DND-41 (cell line): ENCODE data around the gene NCR2.

ENCODE experiments used
- ATAC-seq: fragments of 200-7000 bp; cut with Tn5 transposase; 3 replicates; pipeline ENCODE4 v1.9.1; 2021; ENCODE audit warnings: low read depth; ENCODE audit not compliant: insufficient read depth
- DNase-seq: peaks from one replicate; pipeline ENCODE4 v3.0.0-alpha.2; 2020
- H2AFZ ChIP-seq: 2 replicates; pipeline ENCODE4 v1.6.0; 2012; ENCODE audit warnings: low read depth, low read length
- H3K27ac ChIP-seq: 2 replicates; pipeline ENCODE4 v1.5.1; 2012; ENCODE audit warnings: low read length, inconsistent platforms
- H3K27me3 ChIP-seq: fragments of 200-600 bp; sonication (generic); 2 replicates; pipeline ENCODE4 v1.6.0; 2012; ENCODE audit warnings: low read length, mild to moderate bottlenecking, inconsistent platforms; ENCODE audit not compliant: insufficient read depth, poor library complexity
- H3K36me3 ChIP-seq: 2 replicates; pipeline ENCODE4 v1.5.1; 2012; ENCODE audit warnings: low read length, inconsistent platforms; ENCODE audit not compliant: insufficient read depth
- H3K4me1 ChIP-seq: 2 replicates; pipeline ENCODE4 v1.5.1; 2012; ENCODE audit warnings: mild to moderate bottlenecking, low read length; ENCODE audit not compliant: insufficient read depth
- H3K4me2 ChIP-seq: 2 replicates; pipeline ENCODE4 v1.6.0; 2012; ENCODE audit warnings: mild to moderate bottlenecking, moderate library complexity, low read length, inconsistent platforms; ENCODE audit not compliant: insufficient read depth
- H3K4me3 ChIP-seq, 2 experiments: fragments of 200-600 bp in 1 of 2; shearing (Covaris generic) in 1 of 2; 2 replicates each; pipeline ENCODE4 v1.5.1; 2012 to 2016; ENCODE audit warnings: inconsistent platforms in 2 of 2, low read length in 2 of 2, mild to moderate bottlenecking in 2 of 2, low read depth in 1 of 2, moderate library complexity in 1 of 2
- H3K79me2 ChIP-seq: 2 replicates; pipeline ENCODE4 v1.6.0; 2012; ENCODE audit warnings: low read length, inconsistent platforms; ENCODE audit not compliant: insufficient read depth
- H3K9ac ChIP-seq: 2 replicates; pipeline ENCODE4 v1.6.0; 2012; ENCODE audit warnings: low read depth, mild to moderate bottlenecking, inconsistent platforms, low read length, moderate library complexity
- H3K9me3 ChIP-seq: 2 replicates; pipeline ENCODE4 v1.5.1; 2012; ENCODE audit warnings: low read length, moderate library complexity, mild to moderate bottlenecking, inconsistent platforms; ENCODE audit not compliant: insufficient read depth, severe bottlenecking
- H4K20me1 ChIP-seq: 2 replicates; pipeline ENCODE4 v1.6.0; 2012; ENCODE audit warnings: low read length; ENCODE audit not compliant: insufficient read depth
- CTCF ChIP-seq: IDR thresholded peaks from 2 replicates; pipeline ENCODE4 v1.5.1; 2012; ENCODE audit warnings: borderline replicate concordance, low read length, moderate library complexity, mild to moderate bottlenecking; ENCODE audit not compliant: poor library complexity, severe bottlenecking; ENCODE audit errors: extremely low read depth
- EZH2 ChIP-seq: IDR thresholded peaks from 3 replicates; pipeline ENCODE4 v1.6.1; 2012; ENCODE audit warnings: borderline replicate concordance, low read depth, mild to moderate bottlenecking, moderate library complexity, low read length, inconsistent platforms; ENCODE audit not compliant: severe bottlenecking

NCR2 gene

GRCh38 chr6:41325446-41326066, 9.9 kb upstream of the NCR2 start:
- no peaks in the 10 kb centered on the region for H3K4me1 ChIP-seq
- no peaks in the 10 kb centered on the region for H3K36me3 ChIP-seq
- H3K27me3 ChIP-seq: no peaks in the 10 kb centered on the region
- DNase-seq (no peak), ATAC-seq (no peak)
- H4K20me1 ChIP-seq: no peaks in the 10 kb centered on the region
- no peaks in the 10 kb centered on the region for H3K79me2 ChIP-seq
- no peak overlapping the region for H3K4me2 ChIP-seq
- no peak overlapping the region for H3K9ac ChIP-seq
- H3K9me3 ChIP-seq: no peaks in the 10 kb centered on the region
- H2AFZ ChIP-seq: no peak overlapping the region
- no peak for TF ChIP-seq CTCF
- TF ChIP-seq EZH2: no peak
- no peak overlapping the region for H3K4me3 ChIP-seq
- no peak overlapping the region for H3K27ac ChIP-seq

- TF ChIP-seq CTCF (no peak), EZH2 (no peak)
- DNase-seq (no peak), ATAC-seq (no peak)
- Histone ChIP-seq H3K4me3 (no peak overlapping the region), H3K36me3 (no peaks in the 10 kb centered on the region), H3K9ac (no peak overlapping the region), H2AFZ (no peak overlapping the region), H3K27ac (no peak overlapping the region), H3K9me3 (no peaks in the 10 kb centered on the region), H3K4me1 (no peaks in the 10 kb centered on the region), H3K79me2 (no peaks in the 10 kb centered on the region), H4K20me1 (no peaks in the 10 kb centered on the region), H3K27me3 (no peaks in the 10 kb centered on the region), H3K4me2 (no peak overlapping the region)
Observed at GRCh38 chr6:41326092-41326491, 9.3 kb upstream of the NCR2 start.

GRCh38 chr6:41327177-41327576, 8.2 kb upstream of the NCR2 start:
- H3K27me3 ChIP-seq: no peaks in the 10 kb centered on the region

More at GRCh38 chr6:41327177-41327576, 8.2 kb upstream of the NCR2 start:
- no peaks in the 10 kb centered on the region for H3K9me3 ChIP-seq
- no peak overlapping the region for H3K27ac ChIP-seq
- ATAC-seq (no peak), DNase-seq (no peak)
- TF ChIP-seq CTCF (no peak), EZH2 (no peak)
- no peaks in the 10 kb centered on the region for H3K36me3 ChIP-seq
- no peak overlapping the region for H2AFZ ChIP-seq
- peaks cover 10% of the 10 kb centered on the region for H3K4me1 ChIP-seq
- no peak overlapping the region for H3K4me2 ChIP-seq
- H3K9ac ChIP-seq: no peak overlapping the region
- H4K20me1 ChIP-seq: no peaks in the 10 kb centered on the region
- no peaks in the 10 kb centered on the region for H3K79me2 ChIP-seq
- no peak overlapping the region for H3K4me3 ChIP-seq
